Stimulated activated effector memory CD8-positive, alpha-beta T cell treated with anti-CD3 and anti-CD28 coated beads, Interleukin-12 subunit alpha, Interleukin-12 subunit beta, amount 100 ng/mL, for 72 hours (primary cell): Measurements from ENCODE around the gene TSHR.
"Not testable (repeated sequence)": the region's sequence is repeated elsewhere in the genome, so short reads cannot be mapped to it uniquely, and the experiment has no call there.

Experiments used
- ATAC-seq: fragments of 150-1000 bp; cut with Tn5 transposase; 2 replicates; pipeline ENCODE4 v1.10.0; 2021
- DNase-seq, 2 donors: peaks; one replicate each; pipeline ENCODE4 v3.0.0; 2021 to 2022; ENCODE audit warnings: low spot score in 2 of 2
- H3K27ac Mint-ChIP-seq: one replicate; pipeline ENCODE4 v1.8.0; 2022; ENCODE audit warnings: mild to moderate bottlenecking, mixed read lengths
- H3K36me3 Mint-ChIP-seq: one replicate; pipeline ENCODE4 v1.8.0; 2022; ENCODE audit warnings: mild to moderate bottlenecking, mixed read lengths
- H3K4me1 Mint-ChIP-seq: one replicate; pipeline ENCODE4 v1.8.0; 2022; ENCODE audit warnings: mixed read lengths
- H3K4me3 Mint-ChIP-seq: one replicate; pipeline ENCODE4 v1.8.0; 2022; ENCODE audit warnings: mild to moderate bottlenecking, mixed read lengths
- H3K9me3 Mint-ChIP-seq: one replicate; pipeline ENCODE4 v1.8.0; 2022; ENCODE audit warnings: mixed read lengths

The TSHR gene

DNA sequence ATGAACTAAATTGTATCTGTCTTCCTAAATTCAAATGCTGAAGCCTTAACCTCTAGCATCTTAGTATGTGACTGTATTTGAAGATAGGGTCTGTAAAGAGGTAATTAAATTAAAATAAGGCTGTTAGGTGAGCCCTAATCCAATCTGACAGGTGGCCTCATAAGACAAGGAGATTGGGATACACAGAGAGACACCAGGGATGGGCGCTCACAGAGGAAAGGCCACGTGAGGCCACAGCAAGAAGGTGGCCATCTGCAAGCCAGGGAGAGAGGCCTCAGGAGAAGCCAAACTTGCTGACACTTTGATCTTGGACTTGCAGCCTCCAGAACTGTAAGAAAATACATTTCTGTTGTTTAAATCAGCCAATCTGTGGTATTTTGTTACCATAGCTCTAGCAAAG is 154.8 kb downstream of the TSHR start:
- H3K9me3 Mint-ChIP-seq: no peaks in the 10 kb centered on the region
- DNase-seq: no peak
- H3K27ac Mint-ChIP-seq: no peak overlapping the region
- no peak overlapping the region for H3K4me3 Mint-ChIP-seq
- no peak for ATAC-seq
- H3K36me3 Mint-ChIP-seq: no peaks in the 10 kb centered on the region
- no peaks in the 10 kb centered on the region for H3K4me1 Mint-ChIP-seq

GRCh38 chr14:81113176-81113575 is 157.8 kb downstream of the TSHR start:
- no peak overlapping the region for H3K4me3 Mint-ChIP-seq
- H3K27ac Mint-ChIP-seq: no peak overlapping the region

GRCh38 chr14:81113945-81114820 is 158.8 kb downstream of the TSHR start:
- DNase-seq, H3K36me3 Mint-ChIP-seq, H3K9me3 Mint-ChIP-seq, ATAC-seq, H3K4me1 Mint-ChIP-seq, H3K27ac Mint-ChIP-seq, H3K4me3 Mint-ChIP-seq: not testable (repeated sequence)

More at GRCh38 chr14:81113176-81113575, 157.8 kb downstream of the TSHR start:
- no peaks in the 10 kb centered on the region for H3K36me3 Mint-ChIP-seq
- no peak for ATAC-seq
- no peaks in the 10 kb centered on the region for H3K9me3 Mint-ChIP-seq
- no peak for DNase-seq
- no peaks in the 10 kb centered on the region for H3K4me1 Mint-ChIP-seq

- H3K9me3 Mint-ChIP-seq: no peaks in the 10 kb centered on the region
- peaks cover 6% of the 10 kb centered on the region for H3K4me1 Mint-ChIP-seq
- no peak overlapping the region for H3K4me3 Mint-ChIP-seq
- ATAC-seq (no peak), DNase-seq (no peak)
- H3K27ac Mint-ChIP-seq: no peak overlapping the region
- no peaks in the 10 kb centered on the region for H3K36me3 Mint-ChIP-seq
These were observed 165.1 kb downstream of the TSHR start for GRCh38 chr14:81120501-81120900.

GRCh38 chr14:81122326-81122725 is 166.9 kb downstream of the TSHR start:
- no peaks in the 10 kb centered on the region for H3K36me3 Mint-ChIP-seq
- no peak overlapping the region for H3K4me3 Mint-ChIP-seq
- no peaks in the 10 kb centered on the region for H3K9me3 Mint-ChIP-seq
- ATAC-seq (no peak), DNase-seq (no peak)
- H3K27ac Mint-ChIP-seq: no peak overlapping the region
- peaks cover 6% of the 10 kb centered on the region for H3K4me1 Mint-ChIP-seq

GRCh38 chr14:81123811-81124210 is 168.4 kb downstream of the TSHR start:
- no peaks in the 10 kb centered on the region for H3K36me3 Mint-ChIP-seq
- H3K9me3 Mint-ChIP-seq: no peaks in the 10 kb centered on the region
- H3K27ac Mint-ChIP-seq: no peak overlapping the region
- no peak for DNase-seq
- H3K4me1 Mint-ChIP-seq: peaks cover 6% of the 10 kb centered on the region
- H3K4me3 Mint-ChIP-seq: no peak overlapping the region
- ATAC-seq: no peak

GRCh38 chr14:81125536-81125935 is 170.1 kb downstream of the TSHR start:
- H3K27ac Mint-ChIP-seq: no peak overlapping the region
- ATAC-seq (no peak), DNase-seq (no peak)
- peaks cover 6% of the 10 kb centered on the region for H3K4me1 Mint-ChIP-seq
- no peaks in the 10 kb centered on the region for H3K9me3 Mint-ChIP-seq
- no peak overlapping the region for H3K4me3 Mint-ChIP-seq
- no peaks in the 10 kb centered on the region for H3K36me3 Mint-ChIP-seq

GRCh38 chr14:81127785-81128184 is 172.4 kb downstream of the TSHR start:
- ATAC-seq (no peak), DNase-seq (no peak)
- no peaks in the 10 kb centered on the region for H3K4me1 Mint-ChIP-seq
- H3K4me3 Mint-ChIP-seq: no peak overlapping the region
- H3K36me3 Mint-ChIP-seq: no peaks in the 10 kb centered on the region
- no peak overlapping the region for H3K27ac Mint-ChIP-seq
- no peaks in the 10 kb centered on the region for H3K9me3 Mint-ChIP-seq

GRCh38 chr14:81129242-81129641 is 173.8 kb downstream of the TSHR start:
- H3K4me3 Mint-ChIP-seq: no peak overlapping the region
- H3K9me3 Mint-ChIP-seq: no peaks in the 10 kb centered on the region
- H3K4me1 Mint-ChIP-seq: no peaks in the 10 kb centered on the region
- no peak for ATAC-seq
- H3K27ac Mint-ChIP-seq: no peak overlapping the region
- no peaks in the 10 kb centered on the region for H3K36me3 Mint-ChIP-seq
- no peak for DNase-seq

- no peaks in the 10 kb centered on the region for H3K4me1 Mint-ChIP-seq
- ATAC-seq (no peak), DNase-seq (no peak)
- H3K9me3 Mint-ChIP-seq: no peaks in the 10 kb centered on the region
- no peak overlapping the region for H3K4me3 Mint-ChIP-seq
- no peaks in the 10 kb centered on the region for H3K36me3 Mint-ChIP-seq
- no peak overlapping the region for H3K27ac Mint-ChIP-seq
These were observed 177.0 kb downstream of the TSHR start for GRCh38 chr14:81132468-81132867.

GRCh38 chr14:81133400-81133799 is 178.0 kb downstream of the TSHR start:
- Mint-ChIP-seq H3K4me3 (no peak overlapping the region), H3K9me3 (no peaks in the 10 kb centered on the region), H3K36me3 (no peaks in the 10 kb centered on the region), H3K27ac (no peak overlapping the region), H3K4me1 (no peaks in the 10 kb centered on the region)
- ATAC-seq: no peak
- no peak for DNase-seq

GRCh38 chr14:81137316-81137715 is 181.9 kb downstream of the TSHR start:
- DNase-seq: no peak
- ATAC-seq: no peak
- Mint-ChIP-seq H3K4me1 (no peaks in the 10 kb centered on the region), H3K27ac (no peak overlapping the region), H3K4me3 (no peak overlapping the region), H3K9me3 (no peaks in the 10 kb centered on the region), H3K36me3 (no peaks in the 10 kb centered on the region)

GRCh38 chr14:81138429-81138828 is 183.0 kb downstream of the TSHR start:
- Mint-ChIP-seq H3K36me3 (no peaks in the 10 kb centered on the region), H3K4me1 (no peaks in the 10 kb centered on the region), H3K4me3 (no peak overlapping the region), H3K27ac (no peak overlapping the region), H3K9me3 (no peaks in the 10 kb centered on the region)
- ATAC-seq: no peak
- DNase-seq: no peak

- H3K27ac Mint-ChIP-seq: no peak overlapping the region
- ATAC-seq: no peak
- H3K9me3 Mint-ChIP-seq: no peaks in the 10 kb centered on the region
- H3K4me3 Mint-ChIP-seq: no peak overlapping the region
- H3K4me1 Mint-ChIP-seq: no peaks in the 10 kb centered on the region
- H3K36me3 Mint-ChIP-seq: no peaks in the 10 kb centered on the region
- no peak for DNase-seq
These were observed 186.0 kb downstream of the TSHR start for GRCh38 chr14:81141426-81141825.

DNA sequence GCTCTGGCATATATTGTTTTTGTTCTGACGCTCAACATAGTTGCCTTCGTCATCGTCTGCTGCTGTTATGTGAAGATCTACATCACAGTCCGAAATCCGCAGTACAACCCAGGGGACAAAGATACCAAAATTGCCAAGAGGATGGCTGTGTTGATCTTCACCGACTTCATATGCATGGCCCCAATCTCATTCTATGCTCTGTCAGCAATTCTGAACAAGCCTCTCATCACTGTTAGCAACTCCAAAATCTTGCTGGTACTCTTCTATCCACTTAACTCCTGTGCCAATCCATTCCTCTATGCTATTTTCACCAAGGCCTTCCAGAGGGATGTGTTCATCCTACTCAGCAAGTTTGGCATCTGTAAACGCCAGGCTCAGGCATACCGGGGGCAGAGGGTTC is 188.4 kb downstream of the TSHR start:
- no peak overlapping the region for H3K27ac Mint-ChIP-seq
- H3K9me3 Mint-ChIP-seq: no peaks in the 10 kb centered on the region

DNA sequence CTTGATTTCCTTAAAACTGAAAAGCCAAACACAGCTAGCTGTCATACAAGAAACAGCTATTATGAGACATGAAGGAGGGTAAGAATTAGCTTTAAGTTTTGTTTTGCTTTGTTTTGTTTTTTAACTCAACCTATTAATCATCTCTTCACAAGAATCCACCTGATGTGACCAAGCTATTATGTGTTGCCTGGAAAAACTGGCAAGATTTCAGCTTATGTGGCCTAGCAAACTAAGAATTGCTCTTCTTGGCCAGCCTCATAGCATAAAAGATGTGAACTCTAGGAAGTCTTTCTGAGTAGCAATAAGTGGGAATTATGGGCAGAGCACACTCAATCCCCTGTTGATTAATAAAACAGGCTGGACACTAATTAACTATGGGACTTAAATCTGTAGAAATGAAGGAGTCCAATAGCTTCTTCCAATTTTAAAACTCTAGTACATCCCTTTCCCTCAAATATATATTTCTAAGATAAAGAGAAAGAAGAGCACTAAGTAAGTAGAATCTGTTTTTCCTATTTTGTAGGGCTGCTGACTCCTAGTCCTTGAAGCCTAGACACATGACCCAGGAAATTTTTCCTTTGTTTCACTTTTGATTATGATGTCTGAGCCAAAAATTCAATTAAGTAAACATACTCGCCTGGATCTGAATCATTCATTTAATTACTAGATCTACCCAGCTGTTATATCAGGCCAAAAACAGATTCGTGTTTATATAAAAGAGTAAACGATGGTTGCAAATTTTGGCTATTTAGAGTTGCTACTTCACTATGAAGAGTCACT is 189.6 kb downstream of the TSHR start:
- H3K36me3 Mint-ChIP-seq: no peaks in the 10 kb centered on the region
- DNase-seq (no peak), ATAC-seq (no peak)
- no peak overlapping the region for H3K4me3 Mint-ChIP-seq
- no peak overlapping the region for H3K27ac Mint-ChIP-seq
- H3K4me1 Mint-ChIP-seq: no peaks in the 10 kb centered on the region
- H3K9me3 Mint-ChIP-seq: no peaks in the 10 kb centered on the region

More for the DNA sequence above, 188.4 kb downstream of the TSHR start:
- Mint-ChIP-seq H3K4me3 (no peak overlapping the region), H3K36me3 (no peaks in the 10 kb centered on the region), H3K4me1 (no peaks in the 10 kb centered on the region)
- DNase-seq (no peak), ATAC-seq (no peak)
